ENCODE results near the gene FAM124A. TPM values are rescaled to one million over a fixed set of nuclear protein-coding genes. Genes with fewer than 3 reads are reported as not detected.
"Not testable (repeated sequence)": the region's sequence is repeated elsewhere in the genome, so short reads cannot be mapped to it uniquely, and the experiment has no call there.

Gene FAM124A
- total RNA-seq, 4 donors from 2014 or later, result 0.91 to 4.1 (median 2.8) TPM

- no peaks in the 10 kb centered on the region for H3K27me3 ChIP-seq
- WGBS, result 100% methylated on average over 1 of the region's 1 CpG
- no peak overlapping the region for H3K4me3 ChIP-seq
- no peaks in the 10 kb centered on the region for H3K9me3 ChIP-seq
- H3K27ac ChIP-seq, result no peak overlapping the region
- DNase-seq (ENCODE audit: low spot score in 2 of 2), result no peak
- no peaks in the 10 kb centered on the region for H3K4me1 ChIP-seq
- TF ChIP-seq POLR2A (IDR thresholded peaks at IDR 0.05) (no peak), CTCF (IDR thresholded peaks at IDR 0.05) (no peak), POLR2AphosphoS5 (IDR thresholded peaks at IDR 0.05) (no peak), EP300 (IDR thresholded peaks at IDR 0.05) (no peak)
- H3K36me3 ChIP-seq, result no peaks in the 10 kb centered on the region
Measured at GRCh38 chr13:51283371-51283770, 61.2 kb downstream of the FAM124A start.

- Histone ChIP-seq H3K27me3 (no peaks in the 10 kb centered on the region), H3K27ac (no peak overlapping the region), H3K9me3 (no peaks in the 10 kb centered on the region), H3K4me1 (no peaks in the 10 kb centered on the region), H3K4me3 (no peak overlapping the region), H3K36me3 (no peaks in the 10 kb centered on the region)
- no peak for DNase-seq (ENCODE audit: low spot score in 2 of 2)
- TF ChIP-seq POLR2A (IDR thresholded peaks at IDR 0.05), result no peak
- TF ChIP-seq POLR2AphosphoS5 (IDR thresholded peaks at IDR 0.05), result no peak
- TF ChIP-seq CTCF (IDR thresholded peaks at IDR 0.05), result no peak
- TF ChIP-seq EP300 (IDR thresholded peaks at IDR 0.05), result no peak
- WGBS, result 93% methylated on average over 3 of the region's 3 CpGs
Measured at GRCh38 chr13:51284339-51284738, 62.1 kb downstream of the FAM124A start.

- Histone ChIP-seq H3K27ac (no peak overlapping the region), H3K4me1 (no peaks in the 10 kb centered on the region), H3K36me3 (no peaks in the 10 kb centered on the region), H3K4me3 (no peak overlapping the region), H3K9me3 (no peaks in the 10 kb centered on the region), H3K27me3 (no peaks in the 10 kb centered on the region)
- TF ChIP-seq CTCF (IDR thresholded peaks at IDR 0.05) (peak; percentile 80 to 85), POLR2A (IDR thresholded peaks at IDR 0.05) (no peak)
- peak in 1 of 2 donors; percentile 74 for DNase-seq (ENCODE audit: low spot score in 2 of 2)
- WGBS, result 45% methylated on average over 13 of the region's 13 CpGs
Measured at GRCh38 chr13:51286135-51287002, 64.2 kb downstream of the FAM124A start.

GRCh38 chr13:51287758-51288157 is 65.6 kb downstream of the FAM124A start:
- Histone ChIP-seq H3K4me1 (no peaks in the 10 kb centered on the region), H3K9me3 (no peaks in the 10 kb centered on the region), H3K4me3 (no peak overlapping the region), H3K36me3 (no peaks in the 10 kb centered on the region), H3K27me3 (no peaks in the 10 kb centered on the region), H3K27ac (no peak overlapping the region)
- TF ChIP-seq EP300 (IDR thresholded peaks at IDR 0.05) (no peak), POLR2A (IDR thresholded peaks at IDR 0.05) (no peak), POLR2AphosphoS5 (IDR thresholded peaks at IDR 0.05) (no peak), CTCF (IDR thresholded peaks at IDR 0.05) (no peak)
- no peak for DNase-seq (ENCODE audit: low spot score in 2 of 2)
- 93% methylated on average over 4 of the region's 4 CpGs for whole genome bisulfite sequencing

- H3K4me3 ChIP-seq; H3K27ac ChIP-seq; H3K4me1 ChIP-seq; H3K27me3 ChIP-seq; H3K36me3 ChIP-seq; DNase-seq (ENCODE audit: low spot score in 2 of 2); H3K9me3 ChIP-seq: not testable (repeated sequence)
- 77% methylated on average over 1 of the region's 1 CpG for WGBS
Measured at GRCh38 chr13:51288254-51288653, 66.1 kb downstream of the FAM124A start.
